ENCODE results near the gene GAL. TPM values are rescaled to one million over a fixed set of nuclear protein-coding genes. Genes with fewer than 3 reads are reported as not detected.

GAL gene
- total RNA-seq, 1 donor from 2014 or later = not detected

- DNase-seq (ENCODE audit: low read depth) = peak; percentile 43
These were observed 25.7 kb upstream of the GAL start for GRCh38 chr11:68658661-68659060.

- DNase-seq (ENCODE audit: low read depth) = peak; percentile 96
These were observed 25.0 kb upstream of the GAL start for GRCh38 chr11:68659158-68659921.

- DNase-seq (ENCODE audit: low read depth) = no peak
These were observed 24.1 kb upstream of the GAL start for GRCh38 chr11:68660066-68660810.

- no peak for DNase-seq (ENCODE audit: low read depth)
These were observed 23.3 kb upstream of the GAL start for GRCh38 chr11:68661014-68661413.

GRCh38 chr11:68661697-68662603 lies 22.4 kb upstream of the GAL start:
- peak; percentile 11 for DNase-seq (ENCODE audit: low read depth)

GRCh38 chr11:68663482-68664010 lies 20.8 kb upstream of the GAL start:
- no peak for DNase-seq (ENCODE audit: low read depth)

GRCh38 chr11:68664141-68664540 lies 20.2 kb upstream of the GAL start:
- no peak for DNase-seq (ENCODE audit: low read depth)

GRCh38 chr11:68664906-68665305 lies 19.4 kb upstream of the GAL start:
- no peak for DNase-seq (ENCODE audit: low read depth)

- DNase-seq (ENCODE audit: low read depth) = no peak
These were observed 18.9 kb upstream of the GAL start for GRCh38 chr11:68665436-68665835.

- DNase-seq (ENCODE audit: low read depth) = no peak
These were observed 17.5 kb upstream of the GAL start for GRCh38 chr11:68666849-68667248.

GRCh38 chr11:68667511-68668500 lies 16.5 kb upstream of the GAL start:
- no peak for DNase-seq (ENCODE audit: low read depth)

GRCh38 chr11:68669301-68670090 lies 14.8 kb upstream of the GAL start:
- no peak for DNase-seq (ENCODE audit: low read depth)

GRCh38 chr11:68670208-68670992 lies 13.9 kb upstream of the GAL start:
- no peak for DNase-seq (ENCODE audit: low read depth)

GRCh38 chr11:68673306-68673945 lies 10.9 kb upstream of the GAL start:
- no peak for DNase-seq (ENCODE audit: low read depth)

GRCh38 chr11:68673991-68674390 lies 10.4 kb upstream of the GAL start:
- no peak for DNase-seq (ENCODE audit: low read depth)

- no peak for DNase-seq (ENCODE audit: low read depth)
These were observed 9.9 kb upstream of the GAL start for GRCh38 chr11:68674461-68674860.

- peak; percentile 88 for DNase-seq (ENCODE audit: low read depth)
These were observed 6.9 kb upstream of the GAL start for GRCh38 chr11:68677432-68677831.

GRCh38 chr11:68678031-68678441 lies 6.3 kb upstream of the GAL start:
- DNase-seq (ENCODE audit: low read depth) = no peak

Data from renal cortical epithelial cell (primary cell).